HG02759 (cell line): Measurements from ENCODE around the gene GATC.

Source experiments
- ATAC-seq: cut with Tn5 transposase; IDR thresholded peaks from one replicate; pipeline ENCODE4 v1.9.1; 2021; ENCODE audit warnings: mild to moderate bottlenecking, moderate library complexity; ENCODE audit not compliant: unreplicated experiment

The GATC gene

DNA sequence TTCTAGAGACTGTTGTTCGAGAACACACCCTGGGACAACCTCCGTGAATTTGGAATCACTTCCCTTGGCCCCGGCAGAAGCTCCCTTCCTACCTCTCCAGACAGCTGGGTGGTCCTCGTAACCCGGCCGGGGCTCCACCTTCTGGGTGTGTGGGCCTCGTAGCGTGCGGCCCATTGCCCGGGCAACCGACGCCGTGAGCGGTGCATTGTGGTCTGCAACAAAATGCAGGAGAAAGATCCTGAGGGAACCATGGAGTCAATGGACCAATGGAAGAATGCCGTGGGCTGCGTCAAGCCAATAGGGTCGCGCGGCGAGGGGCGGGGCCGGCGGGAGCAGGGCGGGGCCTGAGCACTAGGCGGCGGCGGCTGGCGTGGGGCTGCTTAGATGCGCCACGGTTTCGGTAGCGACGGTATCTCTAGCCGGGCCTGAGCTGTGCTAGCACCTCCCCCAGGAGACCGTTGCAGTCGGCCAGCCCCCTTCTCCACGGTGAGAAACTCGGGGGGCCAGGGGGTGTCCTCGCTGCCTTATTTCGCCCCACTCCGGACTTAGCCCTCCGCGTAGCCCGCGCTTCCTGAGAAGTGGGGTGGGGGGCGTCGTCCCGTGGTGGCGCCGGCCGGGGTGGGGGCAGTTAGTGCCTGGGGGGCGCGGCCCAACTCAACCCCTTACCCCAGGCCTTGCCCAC, 49.6 kb downstream of the GATC start, which contains the start of gene DYNLL1:
TSS of gene DYNLL1 (plus strand) at position 383 of the 682 bp plus-strand sequence. CDS start 309 bp downstream, outside the sequence.
- ATAC-seq, result peak; percentile 93

DNA sequence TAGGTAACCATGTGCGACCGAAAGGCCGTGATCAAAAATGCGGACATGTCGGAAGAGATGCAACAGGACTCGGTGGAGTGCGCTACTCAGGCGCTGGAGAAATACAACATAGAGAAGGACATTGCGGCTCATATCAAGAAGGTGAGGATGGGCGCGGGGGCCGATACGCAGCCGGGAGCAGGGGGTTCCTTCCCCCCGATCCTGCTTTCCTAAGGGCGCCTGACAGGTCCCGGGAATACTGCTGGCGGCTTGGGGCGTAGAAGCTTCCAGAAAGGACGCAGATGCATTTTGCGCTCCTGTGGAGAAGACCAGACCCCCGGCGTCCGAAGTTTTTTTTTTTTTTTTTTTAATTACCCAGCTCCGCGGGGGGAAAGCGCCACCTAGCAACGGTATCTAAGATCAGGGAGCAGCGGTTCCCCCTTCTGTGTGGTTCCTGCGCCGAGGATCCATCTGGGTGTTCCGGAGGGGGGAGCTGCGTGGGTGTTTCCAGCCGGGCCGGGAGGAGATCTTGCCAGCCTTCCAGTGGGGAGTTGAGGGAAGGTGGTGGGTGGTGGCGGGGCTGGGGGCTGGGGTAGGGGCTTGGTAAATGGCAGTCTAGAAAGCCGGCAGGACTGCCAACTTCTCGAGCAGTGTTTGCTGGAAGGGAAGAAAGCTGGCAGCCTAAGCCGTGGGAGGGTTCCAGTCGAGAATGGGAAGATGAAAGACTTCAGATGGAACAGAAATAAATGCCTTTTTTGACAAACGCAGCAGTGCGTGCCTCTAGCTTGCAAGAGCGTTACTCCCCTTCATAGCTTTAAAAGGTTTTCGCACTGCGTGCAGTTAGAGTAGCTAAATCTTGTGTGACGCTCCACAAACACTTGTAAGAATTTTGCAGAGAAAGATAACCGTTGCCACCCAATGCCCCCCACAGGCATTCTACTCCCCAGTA, 50.4 kb downstream of the GATC start:
- peak; percentile 11 for ATAC-seq

- no peak for ATAC-seq
Observed at GRCh38 chr12:120497524-120498150, 51.4 kb downstream of the GATC start.

DNA sequence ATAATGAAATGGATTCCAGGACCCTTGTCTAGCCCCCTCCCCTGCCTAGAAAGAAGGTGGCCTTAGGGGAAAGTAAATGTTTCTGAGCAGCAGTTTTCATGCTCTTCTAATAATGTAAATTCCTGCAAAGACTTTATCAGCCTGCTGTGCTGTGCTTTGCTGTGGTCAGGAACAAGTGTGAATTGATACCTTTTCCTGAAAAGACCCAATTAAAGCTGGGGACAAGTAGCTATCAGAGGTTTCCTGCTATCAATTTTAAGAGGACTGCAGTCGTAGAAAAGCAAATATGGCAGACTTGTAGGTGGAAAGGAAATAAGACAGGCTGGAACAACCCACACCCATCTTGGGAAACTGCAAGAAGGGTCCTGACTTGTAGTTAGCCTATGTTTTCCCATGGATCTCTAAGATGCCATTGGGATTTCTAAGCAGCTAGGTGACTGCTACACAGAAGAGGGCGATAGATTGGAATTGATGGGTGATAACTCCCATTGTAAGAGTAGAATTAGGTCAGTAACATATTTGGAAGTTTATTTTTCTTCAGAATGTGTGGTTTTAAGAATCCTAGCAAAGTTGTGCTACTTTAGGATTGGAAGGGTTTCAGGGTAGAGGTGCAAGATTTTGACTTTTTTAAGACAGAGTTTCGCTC, 52.7 kb downstream of the GATC start:
- no peak for ATAC-seq

GRCh38 chr12:120500581-120500980, 54.3 kb downstream of the GATC start:
- no peak for ATAC-seq

- ATAC-seq, result no peak
Observed at GRCh38 chr12:120504587-120504986, 58.3 kb downstream of the GATC start.

- ATAC-seq, result no peak
Observed at GRCh38 chr12:120508537-120508936, 62.3 kb downstream of the GATC start.
